Endodermal cell (in vitro differentiated cells): Measurements from ENCODE around the gene ZNF146. TPM values are rescaled to one million over a fixed set of nuclear protein-coding genes. Genes with fewer than 3 reads are reported as not detected.
A peak's percentile ranks its signal among the peaks of the same experiment; 100 is the strongest.

Source experiments
- DNase-seq: peaks from one replicate; pipeline ENCODE4 v3.0.0-alpha.2; 2017
- H3K27ac ChIP-seq: 2 replicates; pipeline ENCODE4 v1.5.1; 2013; ENCODE audit warnings: mild to moderate bottlenecking, low read depth, low read length, moderate library complexity
- H3K27me3 ChIP-seq: 2 replicates; pipeline ENCODE4 v1.6.1; 2013; ENCODE audit warnings: mild to moderate bottlenecking, low read length, moderate library complexity; ENCODE audit not compliant: insufficient read depth, control insufficient read depth, poor library complexity, severe bottlenecking
- H3K36me3 ChIP-seq: 2 replicates; pipeline ENCODE4 v1.7.0; 2013; ENCODE audit warnings: mild to moderate bottlenecking, low read length, moderate library complexity; ENCODE audit not compliant: control insufficient read depth, insufficient read depth
- H3K4me1 ChIP-seq: one replicate; pipeline ENCODE4 v1.7.0; 2013; ENCODE audit warnings: low read length; ENCODE audit not compliant: control insufficient read depth, insufficient read depth
- H3K4me3 ChIP-seq: 2 replicates; pipeline ENCODE4 v1.5.1; 2013; ENCODE audit warnings: mild to moderate bottlenecking, low read length, moderate library complexity
- H3K9ac ChIP-seq: 2 replicates; pipeline ENCODE4 v1.6.1; 2013; ENCODE audit warnings: mild to moderate bottlenecking, low read length, moderate library complexity; ENCODE audit not compliant: poor library complexity, severe bottlenecking; ENCODE audit errors: extremely low read depth
- H3K9me3 ChIP-seq: 2 replicates; pipeline ENCODE4 v1.6.1; 2013; ENCODE audit warnings: mild to moderate bottlenecking, low read length, moderate library complexity; ENCODE audit not compliant: control insufficient read depth
- H3K27ac Mint-ChIP-seq: 2 replicates; pipeline ENCODE4 v1.8.0; 2020; ENCODE audit warnings: mixed read lengths
- H3K27me3 Mint-ChIP-seq: 2 replicates; pipeline ENCODE4 v1.8.0; 2021; ENCODE audit warnings: mild to moderate bottlenecking, mixed read lengths; ENCODE audit not compliant: insufficient read depth
- H3K36me3 Mint-ChIP-seq: 2 replicates; pipeline ENCODE4 v1.8.0; 2020; ENCODE audit warnings: low read depth, mixed read lengths
- H3K4me1 Mint-ChIP-seq: 2 replicates; pipeline ENCODE4 v1.8.0; 2020; ENCODE audit warnings: mixed read lengths
- H3K4me3 Mint-ChIP-seq: 2 replicates; pipeline ENCODE4 v1.8.0; 2020; ENCODE audit warnings: mild to moderate bottlenecking, moderate library complexity, mixed read lengths
- H3K9me3 Mint-ChIP-seq: 2 replicates; pipeline ENCODE4 v1.8.0; 2020; ENCODE audit warnings: mild to moderate bottlenecking, mixed read lengths
- CTCF ChIP-seq: fragments of 200-600 bp; sonication (generic); conservative IDR thresholded peaks from 2 replicates; pipeline ENCODE4 v1.5.0; 2021; ENCODE audit warnings: antibody characterized with exemption, mild to moderate bottlenecking
- WGBS, 2 experiments: methylation state at CpG; one replicate each; pipeline versions ENCODE4 v1.1.5 to v1.1.7; 2013; ENCODE audit warnings: missing lambda C conversion rate in 2 of 2, mixed read lengths in 1 of 2; ENCODE audit not compliant: insufficient coverage in 1 of 2, insufficient read length in 1 of 2; 5-methylcytosine and 5-hydroxymethylcytosine counted together
- total RNA-seq, 2 donors: library from RNA; stranded (reverse); fragmentation: NEBNext Ultra II Directional in 1 of 2; extraction: Animal tissue kit (Norgen Biotek cat#: 25700) in 1 of 2; gene quantifications; 2 replicates in 1 of 2; 3 replicates in 1 of 2; pipeline ENCODE4 v1.2.1, GENCODE V29; 2021

The ZNF146 gene
- total RNA-seq, 2 donors from 2014 or later, result 105 to 128 TPM

GRCh38 chr19:36215276-36216123 lies 594 bp downstream of the ZNF146 start:
- Histone ChIP-seq H3K9me3 (no peaks in the 10 kb centered on the region), H3K4me1 (no peaks in the 10 kb centered on the region), H3K27me3 (no peaks in the 10 kb centered on the region), H3K36me3 (peaks cover 23% of the 10 kb centered on the region), H3K9ac (peak overlapping the region; percentile 99), H3K27ac (peak overlapping the region; percentile 94), H3K4me3 (peak overlapping the region; percentile 98)
- no peak overlapping the region for H3K4me3 Mint-ChIP-seq
- H3K27me3 Mint-ChIP-seq, result no peaks in the 10 kb centered on the region
- no peak for TF ChIP-seq CTCF
- no peak for DNase-seq
- H3K4me1 Mint-ChIP-seq, result peaks cover 8% of the 10 kb centered on the region
- peak overlapping the region; percentile 92 for H3K27ac Mint-ChIP-seq
- peaks cover 23% of the 10 kb centered on the region for H3K36me3 Mint-ChIP-seq
- H3K9me3 Mint-ChIP-seq, result no peaks in the 10 kb centered on the region
- 0% methylated on average over 19 to 22 of the region's 27 CpGs for WGBS, 2 experiments

GRCh38 chr19:36221474-36221873 lies 6.6 kb downstream of the ZNF146 start:
- H3K4me1 ChIP-seq, result no peaks in the 10 kb centered on the region
- no peak overlapping the region for H3K4me3 Mint-ChIP-seq
- peaks cover 76% of the 10 kb centered on the region for H3K36me3 ChIP-seq
- no peak for DNase-seq
- no peaks in the 10 kb centered on the region for H3K27me3 ChIP-seq
- H3K27ac Mint-ChIP-seq, result peak overlapping the region; percentile 49
- H3K9me3 Mint-ChIP-seq, result no peaks in the 10 kb centered on the region
- no peak overlapping the region for H3K9ac ChIP-seq
- H3K9me3 ChIP-seq, result no peaks in the 10 kb centered on the region
- H3K4me1 Mint-ChIP-seq, result peaks cover 13% of the 10 kb centered on the region
- H3K4me3 ChIP-seq, result no peak overlapping the region
- H3K27me3 Mint-ChIP-seq, result no peaks in the 10 kb centered on the region
- 96 to 100% methylated on average over 3 of the region's 4 CpGs for WGBS, 2 experiments
- no peak overlapping the region for H3K27ac ChIP-seq
- TF ChIP-seq CTCF, result no peak
- H3K36me3 Mint-ChIP-seq, result peaks cover 66% of the 10 kb centered on the region

GRCh38 chr19:36222503-36222902 lies 7.6 kb downstream of the ZNF146 start:
- H3K9ac ChIP-seq, result no peak overlapping the region
- Mint-ChIP-seq H3K36me3 (peaks cover 60% of the 10 kb centered on the region), H3K27ac (no peak overlapping the region), H3K4me1 (peaks cover 13% of the 10 kb centered on the region), H3K4me3 (no peak overlapping the region), H3K27me3 (no peaks in the 10 kb centered on the region), H3K9me3 (no peaks in the 10 kb centered on the region)
- H3K36me3 ChIP-seq, result peaks cover 77% of the 10 kb centered on the region
- DNase-seq, result no peak
- no peaks in the 10 kb centered on the region for H3K27me3 ChIP-seq
- no peak overlapping the region for H3K4me3 ChIP-seq
- no peak overlapping the region for H3K27ac ChIP-seq
- WGBS, 2 experiments, result 98% methylated on average over 4 of the region's 4 CpGs; no CpG with 5 or more reads in 1 of the 2 experiments
- TF ChIP-seq CTCF, result no peak
- H3K4me1 ChIP-seq, result no peaks in the 10 kb centered on the region
- no peaks in the 10 kb centered on the region for H3K9me3 ChIP-seq
